ENCODE measurements around the gene DCHS2.

DNA sequence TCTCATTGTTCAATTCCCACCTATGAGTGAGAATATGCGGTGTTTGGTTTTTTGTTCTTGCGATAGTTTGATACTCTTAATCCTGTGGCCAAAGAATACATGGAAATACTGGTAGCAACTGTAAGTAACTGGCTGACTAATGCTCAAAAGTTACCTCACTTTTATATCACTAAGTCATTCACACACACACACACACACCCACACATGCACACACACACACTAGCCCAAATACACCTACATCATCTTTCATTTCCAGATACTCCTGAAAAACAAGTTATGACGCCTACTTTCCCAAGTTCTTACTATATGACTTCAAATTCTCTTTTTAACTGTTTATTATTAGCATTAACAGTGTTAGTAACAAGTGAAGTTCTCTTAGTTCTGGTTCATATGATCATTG, 101.3 kb downstream of the DCHS2 start:
- TF ChIP-seq, protein P1, sequence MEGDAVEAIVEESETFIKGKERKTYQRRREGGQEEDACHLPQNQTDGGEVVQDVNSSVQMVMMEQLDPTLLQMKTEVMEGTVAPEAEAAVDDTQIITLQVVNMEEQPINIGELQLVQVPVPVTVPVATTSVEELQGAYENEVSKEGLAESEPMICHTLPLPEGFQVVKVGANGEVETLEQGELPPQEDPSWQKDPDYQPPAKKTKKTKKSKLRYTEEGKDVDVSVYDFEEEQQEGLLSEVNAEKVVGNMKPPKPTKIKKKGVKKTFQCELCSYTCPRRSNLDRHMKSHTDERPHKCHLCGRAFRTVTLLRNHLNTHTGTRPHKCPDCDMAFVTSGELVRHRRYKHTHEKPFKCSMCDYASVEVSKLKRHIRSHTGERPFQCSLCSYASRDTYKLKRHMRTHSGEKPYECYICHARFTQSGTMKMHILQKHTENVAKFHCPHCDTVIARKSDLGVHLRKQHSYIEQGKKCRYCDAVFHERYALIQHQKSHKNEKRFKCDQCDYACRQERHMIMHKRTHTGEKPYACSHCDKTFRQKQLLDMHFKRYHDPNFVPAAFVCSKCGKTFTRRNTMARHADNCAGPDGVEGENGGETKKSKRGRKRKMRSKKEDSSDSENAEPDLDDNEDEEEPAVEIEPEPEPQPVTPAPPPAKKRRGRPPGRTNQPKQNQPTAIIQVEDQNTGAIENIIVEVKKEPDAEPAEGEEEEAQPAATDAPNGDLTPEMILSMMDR (IDR thresholded peaks at IDR 0.05; ENCODE audit: control extremely low read depth in 1 of 3, insufficient read depth in 1 of 3, low read depth in 1 of 3, low read length in 3 of 3): no peak
- TF ChIP-seq EP300 (IDR thresholded peaks at IDR 0.05; ENCODE audit: borderline replicate concordance in 1 of 2, low read depth in 2 of 2, low read length in 2 of 2): no peak
- TF ChIP-seq, protein P2, sequence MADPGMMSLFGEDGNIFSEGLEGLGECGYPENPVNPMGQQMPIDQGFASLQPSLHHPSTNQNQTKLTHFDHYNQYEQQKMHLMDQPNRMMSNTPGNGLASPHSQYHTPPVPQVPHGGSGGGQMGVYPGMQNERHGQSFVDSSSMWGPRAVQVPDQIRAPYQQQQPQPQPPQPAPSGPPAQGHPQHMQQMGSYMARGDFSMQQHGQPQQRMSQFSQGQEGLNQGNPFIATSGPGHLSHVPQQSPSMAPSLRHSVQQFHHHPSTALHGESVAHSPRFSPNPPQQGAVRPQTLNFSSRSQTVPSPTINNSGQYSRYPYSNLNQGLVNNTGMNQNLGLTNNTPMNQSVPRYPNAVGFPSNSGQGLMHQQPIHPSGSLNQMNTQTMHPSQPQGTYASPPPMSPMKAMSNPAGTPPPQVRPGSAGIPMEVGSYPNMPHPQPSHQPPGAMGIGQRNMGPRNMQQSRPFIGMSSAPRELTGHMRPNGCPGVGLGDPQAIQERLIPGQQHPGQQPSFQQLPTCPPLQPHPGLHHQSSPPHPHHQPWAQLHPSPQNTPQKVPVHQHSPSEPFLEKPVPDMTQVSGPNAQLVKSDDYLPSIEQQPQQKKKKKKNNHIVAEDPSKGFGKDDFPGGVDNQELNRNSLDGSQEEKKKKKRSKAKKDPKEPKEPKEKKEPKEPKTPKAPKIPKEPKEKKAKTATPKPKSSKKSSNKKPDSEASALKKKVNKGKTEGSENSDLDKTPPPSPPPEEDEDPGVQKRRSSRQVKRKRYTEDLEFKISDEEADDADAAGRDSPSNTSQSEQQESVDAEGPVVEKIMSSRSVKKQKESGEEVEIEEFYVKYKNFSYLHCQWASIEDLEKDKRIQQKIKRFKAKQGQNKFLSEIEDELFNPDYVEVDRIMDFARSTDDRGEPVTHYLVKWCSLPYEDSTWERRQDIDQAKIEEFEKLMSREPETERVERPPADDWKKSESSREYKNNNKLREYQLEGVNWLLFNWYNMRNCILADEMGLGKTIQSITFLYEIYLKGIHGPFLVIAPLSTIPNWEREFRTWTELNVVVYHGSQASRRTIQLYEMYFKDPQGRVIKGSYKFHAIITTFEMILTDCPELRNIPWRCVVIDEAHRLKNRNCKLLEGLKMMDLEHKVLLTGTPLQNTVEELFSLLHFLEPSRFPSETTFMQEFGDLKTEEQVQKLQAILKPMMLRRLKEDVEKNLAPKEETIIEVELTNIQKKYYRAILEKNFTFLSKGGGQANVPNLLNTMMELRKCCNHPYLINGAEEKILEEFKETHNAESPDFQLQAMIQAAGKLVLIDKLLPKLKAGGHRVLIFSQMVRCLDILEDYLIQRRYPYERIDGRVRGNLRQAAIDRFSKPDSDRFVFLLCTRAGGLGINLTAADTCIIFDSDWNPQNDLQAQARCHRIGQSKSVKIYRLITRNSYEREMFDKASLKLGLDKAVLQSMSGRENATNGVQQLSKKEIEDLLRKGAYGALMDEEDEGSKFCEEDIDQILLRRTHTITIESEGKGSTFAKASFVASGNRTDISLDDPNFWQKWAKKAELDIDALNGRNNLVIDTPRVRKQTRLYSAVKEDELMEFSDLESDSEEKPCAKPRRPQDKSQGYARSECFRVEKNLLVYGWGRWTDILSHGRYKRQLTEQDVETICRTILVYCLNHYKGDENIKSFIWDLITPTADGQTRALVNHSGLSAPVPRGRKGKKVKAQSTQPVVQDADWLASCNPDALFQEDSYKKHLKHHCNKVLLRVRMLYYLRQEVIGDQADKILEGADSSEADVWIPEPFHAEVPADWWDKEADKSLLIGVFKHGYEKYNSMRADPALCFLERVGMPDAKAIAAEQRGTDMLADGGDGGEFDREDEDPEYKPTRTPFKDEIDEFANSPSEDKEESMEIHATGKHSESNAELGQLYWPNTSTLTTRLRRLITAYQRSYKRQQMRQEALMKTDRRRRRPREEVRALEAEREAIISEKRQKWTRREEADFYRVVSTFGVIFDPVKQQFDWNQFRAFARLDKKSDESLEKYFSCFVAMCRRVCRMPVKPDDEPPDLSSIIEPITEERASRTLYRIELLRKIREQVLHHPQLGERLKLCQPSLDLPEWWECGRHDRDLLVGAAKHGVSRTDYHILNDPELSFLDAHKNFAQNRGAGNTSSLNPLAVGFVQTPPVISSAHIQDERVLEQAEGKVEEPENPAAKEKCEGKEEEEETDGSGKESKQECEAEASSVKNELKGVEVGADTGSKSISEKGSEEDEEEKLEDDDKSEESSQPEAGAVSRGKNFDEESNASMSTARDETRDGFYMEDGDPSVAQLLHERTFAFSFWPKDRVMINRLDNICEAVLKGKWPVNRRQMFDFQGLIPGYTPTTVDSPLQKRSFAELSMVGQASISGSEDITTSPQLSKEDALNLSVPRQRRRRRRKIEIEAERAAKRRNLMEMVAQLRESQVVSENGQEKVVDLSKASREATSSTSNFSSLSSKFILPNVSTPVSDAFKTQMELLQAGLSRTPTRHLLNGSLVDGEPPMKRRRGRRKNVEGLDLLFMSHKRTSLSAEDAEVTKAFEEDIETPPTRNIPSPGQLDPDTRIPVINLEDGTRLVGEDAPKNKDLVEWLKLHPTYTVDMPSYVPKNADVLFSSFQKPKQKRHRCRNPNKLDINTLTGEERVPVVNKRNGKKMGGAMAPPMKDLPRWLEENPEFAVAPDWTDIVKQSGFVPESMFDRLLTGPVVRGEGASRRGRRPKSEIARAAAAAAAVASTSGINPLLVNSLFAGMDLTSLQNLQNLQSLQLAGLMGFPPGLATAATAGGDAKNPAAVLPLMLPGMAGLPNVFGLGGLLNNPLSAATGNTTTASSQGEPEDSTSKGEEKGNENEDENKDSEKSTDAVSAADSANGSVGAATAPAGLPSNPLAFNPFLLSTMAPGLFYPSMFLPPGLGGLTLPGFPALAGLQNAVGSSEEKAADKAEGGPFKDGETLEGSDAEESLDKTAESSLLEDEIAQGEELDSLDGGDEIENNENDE (IDR thresholded peaks at IDR 0.05; ENCODE audit: insufficient replicate concordance, low read length): no peak
- TF ChIP-seq TEAD4 (IDR thresholded peaks at IDR 0.05; ENCODE audit: low read depth, low read length): no peak
- no peak for TF ChIP-seq RAD21 (IDR thresholded peaks at IDR 0.05 in 1 of 2, conservative IDR thresholded peaks at IDR 0.05 in 1 of 2; ENCODE audit: low read depth in 2 of 2, low read length in 2 of 2)
- TF ChIP-seq ASH2L (IDR thresholded peaks at IDR 0.05; ENCODE audit: low read length): no peak
- TF ChIP-seq CREB1 (IDR thresholded peaks at IDR 0.05): no peak
- TF ChIP-seq SIX5 (IDR thresholded peaks at IDR 0.05; ENCODE audit: low read depth, low read length): no peak
- no peak for TF ChIP-seq YY1 (IDR thresholded peaks at IDR 0.05; ENCODE audit: low read depth, low read length)
- TF ChIP-seq, protein P3, sequence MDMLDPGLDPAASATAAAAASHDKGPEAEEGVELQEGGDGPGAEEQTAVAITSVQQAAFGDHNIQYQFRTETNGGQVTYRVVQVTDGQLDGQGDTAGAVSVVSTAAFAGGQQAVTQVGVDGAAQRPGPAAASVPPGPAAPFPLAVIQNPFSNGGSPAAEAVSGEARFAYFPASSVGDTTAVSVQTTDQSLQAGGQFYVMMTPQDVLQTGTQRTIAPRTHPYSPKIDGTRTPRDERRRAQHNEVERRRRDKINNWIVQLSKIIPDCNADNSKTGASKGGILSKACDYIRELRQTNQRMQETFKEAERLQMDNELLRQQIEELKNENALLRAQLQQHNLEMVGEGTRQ (IDR thresholded peaks at IDR 0.05; ENCODE audit: low read length): no peak
- no peak for TF ChIP-seq JUN (IDR thresholded peaks at IDR 0.05; ENCODE audit: low read depth, low read length)
- no peak for TF ChIP-seq BRCA1 (IDR thresholded peaks at IDR 0.05; ENCODE audit: low read depth, low read length)
- no peak for TF ChIP-seq SIN3A (conservative IDR thresholded peaks at IDR 0.05 in 1 of 2, IDR thresholded peaks at IDR 0.05 in 1 of 2; ENCODE audit: low read depth in 1 of 2, low read length in 2 of 2)

Measured in H1 (cell line).